ENCODE data around the gene SSBP4.

DNA sequence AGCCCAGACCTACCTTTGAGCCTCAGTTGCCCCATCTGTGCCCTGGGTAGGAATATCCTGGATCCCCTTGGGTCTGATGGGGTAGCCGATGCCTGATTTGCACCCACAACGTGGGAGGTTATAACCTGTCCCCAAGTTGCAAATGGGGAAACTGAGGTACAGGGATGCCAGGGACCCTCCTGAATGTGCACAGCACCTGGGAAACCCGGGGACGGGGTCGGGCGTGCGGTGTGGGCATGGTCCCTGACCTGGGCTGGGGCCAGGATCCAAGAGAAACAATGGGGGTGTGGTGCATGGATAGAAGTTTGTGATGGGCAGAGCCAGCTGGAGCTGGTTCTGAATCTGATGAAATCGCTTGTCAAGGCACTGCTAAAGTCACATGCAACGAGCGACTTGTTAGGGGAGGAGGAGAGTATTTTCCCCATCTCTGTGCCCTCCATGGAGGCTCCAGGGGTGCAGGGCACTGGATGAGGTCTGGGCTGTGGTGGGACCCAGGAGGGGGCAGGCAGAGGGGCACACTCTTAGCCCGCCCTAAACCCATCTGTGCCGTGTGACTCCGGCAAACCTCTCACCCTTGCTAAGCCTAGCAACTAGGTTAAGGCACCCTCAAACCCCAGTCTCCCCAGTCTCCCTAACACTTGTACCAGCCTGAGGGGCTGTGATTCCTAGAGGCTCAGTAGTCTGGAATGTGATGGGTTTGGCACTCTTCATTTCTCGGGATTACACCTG, 32.5 kb upstream of the SSBP4 start:
- no peak for TF ChIP-seq SP1 (IDR thresholded peaks at IDR 0.05)
- TF ChIP-seq BHLHE40 (IDR thresholded peaks at IDR 0.05; ENCODE audit: borderline replicate concordance): no peak
- TF ChIP-seq L3MBTL2 (conservative IDR thresholded peaks at IDR 0.05): no peak
- no peak for TF ChIP-seq FOXK2 (IDR thresholded peaks at IDR 0.05)
- no peak for TF ChIP-seq FOXM1 (IDR thresholded peaks at IDR 0.05; ENCODE audit: borderline replicate concordance)
- TF ChIP-seq ARNT (IDR thresholded peaks at IDR 0.05): no peak
- no peak for TF ChIP-seq ZNF384 (IDR thresholded peaks at IDR 0.05)
- no peak for TF ChIP-seq ELF4 (IDR thresholded peaks at IDR 0.05)
- TF ChIP-seq SUZ12 (IDR thresholded peaks at IDR 0.05): no peak

Measured in HEK293T (cell line).